DMS 273 (cell line): Measurements from ENCODE around the gene TBRG4.

Source experiments
- DNase-seq: peaks from one replicate; lab custom pipeline; 2025; ENCODE audit not compliant: unreplicated experiment; lab: John Stamatoyannopoulos, UW

Gene TBRG4

GRCh38 chr7:45145881-45146280 is 34.4 kb upstream of the TBRG4 start:
- DNase-seq, result no peak

DNA sequence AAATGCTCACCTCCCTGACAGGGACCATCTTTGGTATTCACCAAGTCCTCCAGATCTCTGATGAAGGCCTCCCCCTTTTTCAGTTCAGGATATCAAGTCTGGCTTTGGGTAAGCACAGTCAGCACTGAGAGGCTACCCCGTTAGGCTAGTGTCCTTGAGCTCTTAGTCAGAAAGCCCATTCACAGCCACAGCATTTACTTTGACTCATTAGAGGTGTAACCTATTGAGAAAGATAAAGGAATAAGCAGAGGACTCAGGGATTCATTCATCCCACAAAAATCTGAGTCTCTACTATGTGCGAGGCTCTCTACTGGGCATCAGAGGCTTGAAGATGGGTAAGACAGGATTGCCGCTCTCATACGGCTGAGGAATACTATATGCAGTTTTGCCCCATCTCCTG is 32.1 kb upstream of the TBRG4 start:
- DNase-seq, result no peak

DNA sequence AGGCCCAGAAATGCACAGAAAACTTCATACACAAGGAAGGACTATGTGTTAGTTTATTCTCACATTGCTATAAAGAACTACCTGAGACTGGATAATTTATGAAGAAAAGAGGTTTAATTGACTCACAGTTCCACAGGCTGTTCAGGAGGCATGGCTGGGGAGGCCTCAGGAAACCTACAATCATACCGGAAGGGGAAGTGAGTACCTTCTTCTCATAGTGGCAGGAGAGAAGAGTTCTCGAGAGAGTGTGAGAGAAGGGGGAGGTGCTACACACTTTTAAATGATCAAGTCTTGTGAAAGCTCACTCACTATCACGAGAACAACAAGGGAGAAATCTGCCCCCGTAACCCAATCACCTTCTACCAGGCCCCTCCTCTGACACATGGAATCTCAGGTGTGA is 29.3 kb upstream of the TBRG4 start:
- no peak for DNase-seq

DNA sequence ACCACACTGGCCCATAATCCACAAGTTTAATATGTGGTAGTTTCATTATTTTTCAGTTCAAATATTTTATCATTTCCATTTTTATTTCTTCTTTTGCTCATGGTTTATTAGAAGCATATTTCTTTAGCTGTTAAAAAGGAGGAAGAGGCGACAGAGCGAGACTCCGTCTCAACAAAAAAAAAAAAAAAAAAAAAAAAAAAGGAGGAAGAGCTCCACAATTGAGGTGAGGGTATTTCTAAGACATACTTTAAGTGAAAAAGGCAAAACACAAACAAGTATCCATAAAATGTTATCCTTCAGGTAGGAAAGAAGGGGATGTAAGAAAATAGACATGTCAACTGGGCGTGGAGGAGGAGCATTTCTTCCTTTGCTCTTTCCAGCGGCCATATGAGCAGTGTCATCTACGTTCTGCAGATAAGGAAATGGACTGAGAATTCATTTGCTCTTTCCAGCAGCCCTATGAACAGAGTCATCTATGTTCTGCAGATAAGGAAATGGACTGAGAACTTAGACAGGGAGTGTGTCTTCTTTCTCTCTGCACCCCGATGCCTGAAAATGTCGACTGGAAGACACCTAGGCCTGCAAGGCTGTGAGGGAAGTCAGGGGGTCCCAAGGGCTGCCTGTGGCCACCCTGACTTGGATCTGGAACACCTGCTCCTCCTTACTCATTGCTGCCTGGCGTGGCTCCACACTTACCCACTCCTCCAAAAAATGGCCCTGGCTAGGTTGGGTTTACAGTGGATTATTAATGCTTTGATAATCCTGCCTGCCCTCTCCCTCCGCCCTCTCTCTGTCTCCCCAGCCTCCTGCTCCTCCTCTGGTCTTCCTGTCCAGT is 27.2 kb upstream of the TBRG4 start:
- no peak for DNase-seq

- DNase-seq, result peak; percentile 92
Measured at GRCh38 chr7:45136106-45137060, 24.9 kb upstream of the TBRG4 start.

GRCh38 chr7:45133877-45134276 is 22.4 kb upstream of the TBRG4 start:
- DNase-seq, result no peak

DNA sequence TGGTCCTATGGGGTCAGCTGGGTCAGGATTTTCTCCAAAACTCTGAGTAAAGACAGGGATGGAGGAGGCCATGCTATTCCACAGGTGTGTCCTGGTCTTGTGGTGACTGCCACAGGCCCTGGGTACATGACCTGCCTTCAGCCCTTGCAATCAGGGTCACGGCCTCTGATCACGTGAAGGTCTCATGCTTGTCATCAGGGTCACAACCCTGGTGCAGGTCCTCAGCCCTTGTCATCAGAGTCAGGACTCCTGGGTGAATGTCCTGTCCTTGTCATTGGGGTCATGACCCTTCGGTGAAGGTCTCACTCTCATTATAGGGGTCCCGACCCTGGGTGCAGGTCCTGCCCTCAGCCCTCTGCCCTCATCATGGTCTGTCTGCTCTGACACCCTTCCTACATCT is 21.9 kb upstream of the TBRG4 start:
- no peak for DNase-seq

DNA sequence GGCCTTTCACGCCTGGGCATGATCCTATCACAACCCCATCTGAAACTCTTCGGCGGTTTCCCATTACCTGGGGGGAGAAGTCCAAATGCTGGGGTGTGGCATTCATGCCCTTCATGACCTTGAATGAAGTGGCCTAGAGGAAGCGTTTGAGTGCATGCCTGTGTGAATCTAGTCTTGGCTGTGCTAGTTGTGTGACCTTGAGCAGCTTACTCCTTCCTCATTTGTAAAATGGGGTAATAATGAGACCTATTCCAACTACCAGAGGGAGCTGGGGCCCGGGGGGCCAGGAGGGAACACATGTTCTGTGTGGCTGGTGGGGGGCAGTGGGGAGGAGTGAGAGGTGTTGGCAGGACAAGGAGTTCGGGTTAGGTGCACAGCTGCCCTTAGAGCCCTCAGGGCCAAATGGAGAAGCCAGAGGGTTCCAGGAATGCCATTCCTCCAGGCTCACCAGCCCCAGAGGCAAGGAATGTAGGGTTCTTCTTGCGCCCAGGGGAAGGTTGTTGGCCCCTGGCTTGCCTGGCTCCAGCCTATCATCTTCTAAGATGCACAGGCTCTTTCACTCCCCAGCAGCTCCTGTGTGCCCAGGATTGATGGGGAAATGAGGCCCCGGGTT is 21.3 kb upstream of the TBRG4 start:
- no peak for DNase-seq

DNA sequence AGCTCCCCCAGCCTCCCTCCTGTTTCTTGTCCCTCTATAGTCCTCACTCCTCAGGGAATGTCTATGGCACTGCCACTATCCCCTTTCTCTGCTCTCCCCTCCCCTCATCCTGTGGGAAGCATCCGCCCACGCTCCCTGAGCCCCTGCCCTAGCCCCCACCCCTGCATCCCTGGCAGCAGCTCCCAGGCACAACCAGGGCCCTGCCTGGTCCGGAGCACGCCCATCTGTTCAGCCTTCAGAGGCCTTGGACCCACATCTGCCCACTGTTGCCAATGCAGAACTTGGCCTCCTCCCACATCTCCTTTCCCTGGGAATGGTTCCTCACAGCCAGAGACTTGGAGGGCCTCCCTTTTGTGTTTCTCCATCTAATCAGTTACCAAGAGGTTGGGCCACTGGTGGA is 20.4 kb upstream of the TBRG4 start:
- peak; percentile 68 for DNase-seq

DNA sequence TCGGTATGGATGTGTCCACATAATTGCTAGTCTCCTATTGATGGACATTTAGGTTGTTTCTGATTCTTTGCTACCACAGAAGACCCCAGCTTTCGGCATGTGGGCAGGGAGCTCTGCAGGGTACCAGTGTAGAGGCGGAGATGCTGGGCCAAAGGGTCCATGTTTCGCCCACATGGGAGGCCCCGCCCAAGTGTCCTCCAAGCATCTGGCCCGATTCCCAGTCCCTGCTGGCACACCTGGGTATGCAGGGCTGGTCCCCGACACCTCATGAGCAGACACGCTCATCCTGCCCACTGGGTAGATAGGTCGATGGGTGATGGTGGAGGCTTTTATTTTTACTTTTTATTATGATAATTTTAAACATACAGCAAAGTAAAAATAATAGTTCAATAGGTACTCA is 19.4 kb upstream of the TBRG4 start:
- no peak for DNase-seq

GRCh38 chr7:45129906-45130305 is 18.4 kb upstream of the TBRG4 start:
- no peak for DNase-seq

GRCh38 chr7:45129181-45129800 is 17.8 kb upstream of the TBRG4 start:
- DNase-seq, result no peak

DNA sequence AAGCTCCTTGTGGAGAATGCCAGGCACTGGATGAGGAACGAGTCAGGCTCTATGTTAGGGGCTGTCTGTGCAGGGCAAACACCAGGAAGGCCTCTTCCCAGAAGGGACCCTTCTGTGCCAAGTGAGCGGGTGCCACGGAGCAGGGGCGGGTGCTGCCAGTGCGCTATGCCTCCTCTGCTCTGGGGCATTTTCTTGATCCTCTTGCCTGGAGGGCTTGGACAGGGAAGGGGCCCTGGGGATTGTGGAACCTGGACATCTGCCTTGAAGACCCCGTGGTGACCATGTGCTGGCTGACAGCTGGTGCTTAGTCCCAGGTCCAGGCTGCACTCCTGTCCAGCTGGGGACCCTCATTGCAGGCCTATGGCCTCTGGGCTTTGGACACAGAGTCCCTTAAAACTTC is 15.4 kb upstream of the TBRG4 start:
- peak; percentile 28 for DNase-seq

DNA sequence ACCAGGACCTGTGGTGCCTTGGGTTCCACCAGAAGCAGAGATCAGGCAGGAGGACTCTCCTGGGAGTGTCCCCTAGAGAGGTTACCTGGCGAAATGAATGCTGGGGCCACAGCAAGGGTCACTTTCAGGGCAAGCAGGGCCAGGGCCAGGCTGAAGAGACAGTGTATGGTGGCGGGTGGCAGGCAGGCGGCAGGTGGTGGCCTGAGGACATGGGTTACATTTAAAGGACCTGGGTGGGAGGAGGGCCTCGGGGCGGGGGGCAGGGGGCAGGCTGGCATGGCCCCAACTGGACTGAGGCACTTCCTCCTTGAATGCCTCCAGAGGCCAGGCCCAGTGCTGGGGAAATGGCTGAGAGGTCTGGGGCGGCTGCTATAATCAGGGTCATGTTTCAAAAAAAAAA is 14.7 kb upstream of the TBRG4 start:
- no peak for DNase-seq

- peak; percentile 65 for DNase-seq
Measured at GRCh38 chr7:45125193-45125904, 13.9 kb upstream of the TBRG4 start.

DNA sequence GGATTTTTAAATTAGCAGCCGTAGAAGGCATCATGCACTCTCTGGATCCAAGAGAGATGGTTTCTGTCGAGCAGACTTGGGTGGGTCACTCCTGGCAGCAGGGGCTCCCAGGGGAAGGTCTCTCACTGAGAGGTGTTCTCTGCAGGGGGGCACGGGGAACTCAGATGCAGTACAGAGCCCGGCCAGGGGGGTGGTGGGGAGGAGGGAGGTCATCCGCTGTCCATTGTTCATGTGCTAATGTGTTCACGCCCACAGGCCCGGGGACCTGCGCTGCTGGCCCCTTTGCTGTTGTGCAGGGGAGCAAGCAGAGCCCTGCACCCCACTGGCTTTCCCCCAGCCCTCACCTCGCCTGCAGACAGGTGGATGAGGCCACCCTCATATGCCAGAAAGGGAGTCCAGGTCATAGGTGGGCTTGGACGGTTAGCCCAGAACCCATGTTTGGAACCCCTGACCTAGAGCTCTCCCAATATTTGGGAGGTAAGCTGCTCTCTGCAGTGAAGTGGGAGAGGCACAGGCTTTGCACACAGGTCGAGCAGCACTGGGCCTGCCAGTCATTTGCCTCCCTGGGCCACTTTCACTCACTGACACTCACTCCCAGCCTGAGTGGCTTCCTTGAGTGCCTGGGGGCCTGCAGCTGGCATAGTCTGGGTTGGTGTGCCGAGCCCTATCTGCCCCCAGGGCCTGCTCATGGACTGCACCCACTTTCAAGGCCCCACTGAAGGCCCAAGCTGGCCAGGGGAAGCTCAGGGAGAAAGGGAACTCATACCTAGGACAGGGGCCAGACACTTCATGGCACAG is 12.6 kb upstream of the TBRG4 start:
- no peak for DNase-seq

GRCh38 chr7:45122975-45123860 is 11.7 kb upstream of the TBRG4 start:
- no peak for DNase-seq

GRCh38 chr7:45119550-45119949 is 8.1 kb upstream of the TBRG4 start:
- no peak for DNase-seq

DNA sequence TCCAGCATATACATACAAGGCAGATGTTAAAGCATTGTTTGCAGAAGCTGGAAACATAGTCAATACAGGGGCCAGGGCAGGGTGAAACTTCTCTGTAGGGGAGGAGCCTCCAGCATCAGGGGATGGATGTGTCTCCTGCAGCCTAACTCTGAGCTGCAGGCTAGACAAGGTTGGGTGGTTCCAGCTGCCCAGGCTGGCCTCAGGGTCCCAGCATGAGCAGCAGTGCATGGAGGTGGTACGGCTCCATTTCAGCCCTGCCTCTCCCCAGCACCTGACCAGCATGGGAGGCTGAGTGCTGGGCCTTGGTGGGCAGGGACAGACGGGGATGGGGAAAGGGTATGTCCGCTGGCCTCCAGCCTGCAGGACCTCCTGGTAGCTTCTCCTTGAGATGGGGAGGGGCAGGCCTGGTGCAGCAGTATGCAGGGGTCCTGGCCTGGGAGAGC is 7.4 kb upstream of the TBRG4 start:
- no peak for DNase-seq
